NCI-H187 treated with DMSO at 0.1 percent for 48 hours (cell line): ENCODE results near the gene GRM7.

ENCODE experiments used
- DNase-seq: peaks from one replicate; lab custom pipeline; 2025; lab: John Stamatoyannopoulos, UW

Gene GRM7

DNA sequence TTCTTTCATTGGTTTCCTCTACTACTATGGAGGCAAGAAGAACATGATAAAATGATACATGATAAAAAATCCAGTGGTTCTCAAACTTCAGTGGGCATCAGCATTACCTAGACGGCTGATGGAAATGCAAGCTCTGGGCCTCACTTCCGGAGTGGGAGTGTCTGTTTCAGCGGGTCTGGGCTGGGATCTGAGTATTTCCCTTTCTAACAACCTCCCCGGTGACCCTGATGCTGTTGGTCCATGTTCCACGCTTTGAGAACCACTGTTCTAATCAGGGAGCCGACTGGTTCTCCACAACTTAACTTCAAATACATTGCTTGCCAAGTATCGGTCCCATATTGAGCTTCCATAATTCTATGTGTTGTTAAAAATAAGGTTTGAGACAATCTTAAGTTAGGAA, 928.4 kb downstream of the GRM7 start:
- no peak for DNase-seq

DNA sequence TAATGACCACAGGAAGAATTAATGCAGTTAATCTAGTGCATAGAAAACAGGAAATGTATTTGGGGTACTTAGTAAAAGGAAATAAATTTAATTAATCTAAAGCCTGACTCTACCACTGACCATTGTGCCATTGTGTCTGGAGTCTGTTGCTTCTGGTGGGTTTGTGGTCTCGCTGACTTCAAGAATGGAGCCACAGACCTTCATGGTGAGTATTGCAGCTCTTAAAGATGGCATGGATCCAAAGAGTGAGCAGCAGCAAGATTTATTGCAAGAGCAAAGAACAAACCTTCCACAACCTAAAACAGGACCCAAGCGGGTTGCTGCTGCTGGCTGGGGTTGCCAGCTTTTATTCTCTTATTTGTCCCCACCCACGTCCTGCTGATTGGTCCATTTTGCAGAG, 929.2 kb downstream of the GRM7 start:
- no peak for DNase-seq
